ENCODE data around the gene CNTN4.

- no peak for TF ChIP-seq CTCF (IDR thresholded peaks at IDR 0.05)
- no peak for TF ChIP-seq POLR2A (IDR thresholded peaks at IDR 0.05)
- no peak for TF ChIP-seq POLR2AphosphoS5 (IDR thresholded peaks at IDR 0.05; ENCODE audit: insufficient read depth in 1 of 2, low read depth in 1 of 2)
These were observed 278.6 kb downstream of the CNTN4 start for GRCh38 chr3:2377281-2377680.

All from vagina (tissue), 2 donors.